ENCODE results near the gene VIM.
"Not testable (repeated sequence)": the region's sequence is repeated elsewhere in the genome, so short reads cannot be mapped to it uniquely, and the experiment has no call there.

The VIM gene

DNA sequence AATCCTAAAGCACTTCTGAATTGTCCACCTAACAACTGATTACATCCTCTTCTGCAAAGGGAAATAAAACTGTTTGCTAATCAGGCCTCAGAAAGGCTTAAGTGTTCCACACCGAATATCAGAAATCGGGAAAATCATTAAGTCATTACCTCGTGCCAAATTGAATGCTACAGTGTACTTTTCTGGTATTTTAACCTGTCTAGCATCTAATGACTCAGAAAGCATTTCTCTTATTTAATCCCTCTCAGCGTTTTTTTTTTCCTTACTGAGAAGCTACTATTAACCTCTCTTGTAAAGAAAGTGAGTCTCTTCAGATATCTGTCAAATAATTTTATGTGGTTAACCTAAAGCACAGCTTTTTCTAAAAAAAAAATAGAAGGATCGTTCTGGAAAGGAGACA lies 28.6 kb downstream of the VIM start:
- DNase-seq (ENCODE audit: low read depth), result no peak

GRCh38 chr10:17257466-17258321 lies 29.7 kb downstream of the VIM start:
- DNase-seq (ENCODE audit: low read depth), result peak; percentile 30

GRCh38 chr10:17262502-17262901 lies 34.5 kb downstream of the VIM start:
- DNase-seq (ENCODE audit: low read depth), result no peak

GRCh38 chr10:17263580-17263979 lies 35.5 kb downstream of the VIM start:
- no peak for DNase-seq (ENCODE audit: low read depth)

- DNase-seq (ENCODE audit: low read depth), result no peak
Observed at GRCh38 chr10:17265468-17265867, 37.4 kb downstream of the VIM start.

- DNase-seq (ENCODE audit: low read depth), result not testable (repeated sequence)
Observed at GRCh38 chr10:17266549-17266948, 38.5 kb downstream of the VIM start.

DNA sequence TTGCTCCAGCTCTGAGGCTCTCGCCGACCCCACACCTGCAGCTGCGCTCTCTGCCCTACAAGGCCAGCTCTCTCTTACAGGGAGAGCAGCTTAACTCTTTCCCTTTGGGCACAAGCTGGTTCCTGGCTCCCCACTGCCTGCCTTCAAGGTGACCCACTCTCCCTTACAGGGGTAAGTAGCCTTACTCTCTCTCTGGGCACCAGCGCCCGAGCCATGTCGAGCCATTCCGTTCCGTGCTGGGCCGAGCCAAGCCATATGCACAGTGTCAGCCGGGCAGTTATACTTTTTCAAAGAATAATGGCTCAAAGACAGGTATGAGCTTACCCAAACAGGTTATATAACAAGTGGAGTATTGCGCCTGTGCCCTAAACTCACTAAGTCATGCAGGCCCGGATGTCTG lies 44.6 kb downstream of the VIM start:
- DNase-seq (ENCODE audit: low read depth), result no peak

DNA sequence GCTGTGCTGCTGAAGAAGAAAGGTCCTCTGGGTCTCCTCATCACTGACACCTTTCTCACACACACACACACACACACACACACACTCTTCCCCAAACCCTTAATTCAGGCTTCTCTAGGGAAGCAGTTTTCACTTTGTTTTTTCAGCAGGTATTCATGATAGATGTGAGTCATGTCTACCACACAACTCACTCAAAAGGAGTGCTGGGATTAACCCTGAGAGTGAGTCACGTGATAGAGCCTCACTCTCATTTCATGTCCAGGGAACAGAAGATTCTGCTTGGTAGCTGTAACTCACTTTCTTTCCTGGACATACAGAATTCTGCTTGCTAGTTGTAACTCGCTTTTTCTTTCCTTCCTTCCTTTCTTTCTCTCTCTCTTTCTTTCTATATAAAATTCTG lies 45.4 kb downstream of the VIM start:
- no peak for DNase-seq (ENCODE audit: low read depth)

DNA sequence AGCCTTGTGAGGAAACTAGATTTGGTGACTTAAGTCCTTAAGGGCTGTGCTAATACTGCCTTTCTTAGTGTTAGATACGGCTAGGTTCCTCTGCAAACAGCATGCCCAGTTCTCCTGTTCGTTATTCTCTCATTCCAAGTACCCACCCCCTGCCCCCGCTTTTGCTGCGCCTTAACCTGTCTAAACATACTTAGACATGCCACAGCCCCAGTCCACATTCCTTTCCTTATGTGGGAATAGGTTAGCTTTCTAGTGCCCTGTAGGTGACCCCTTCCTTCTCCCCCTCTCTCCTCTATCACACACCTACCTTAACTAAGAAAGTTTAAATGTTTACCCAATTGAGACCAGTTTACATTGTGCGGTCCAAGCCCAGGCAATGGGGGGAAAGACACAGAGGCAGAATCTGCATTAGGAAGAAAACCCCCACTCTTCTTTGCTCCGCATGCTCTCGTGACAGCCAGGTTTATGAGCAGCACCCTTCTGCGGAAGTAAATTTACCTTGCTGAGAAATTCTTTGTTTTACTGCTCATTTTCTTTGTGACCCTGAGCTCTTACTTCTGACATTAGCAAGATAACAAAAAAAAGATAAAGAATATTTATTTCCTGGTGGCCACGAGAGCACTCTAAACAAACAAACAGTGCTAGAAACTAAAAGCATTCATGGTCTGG lies 48.8 kb downstream of the VIM start:
- DNase-seq (ENCODE audit: low read depth), result no peak

DNA sequence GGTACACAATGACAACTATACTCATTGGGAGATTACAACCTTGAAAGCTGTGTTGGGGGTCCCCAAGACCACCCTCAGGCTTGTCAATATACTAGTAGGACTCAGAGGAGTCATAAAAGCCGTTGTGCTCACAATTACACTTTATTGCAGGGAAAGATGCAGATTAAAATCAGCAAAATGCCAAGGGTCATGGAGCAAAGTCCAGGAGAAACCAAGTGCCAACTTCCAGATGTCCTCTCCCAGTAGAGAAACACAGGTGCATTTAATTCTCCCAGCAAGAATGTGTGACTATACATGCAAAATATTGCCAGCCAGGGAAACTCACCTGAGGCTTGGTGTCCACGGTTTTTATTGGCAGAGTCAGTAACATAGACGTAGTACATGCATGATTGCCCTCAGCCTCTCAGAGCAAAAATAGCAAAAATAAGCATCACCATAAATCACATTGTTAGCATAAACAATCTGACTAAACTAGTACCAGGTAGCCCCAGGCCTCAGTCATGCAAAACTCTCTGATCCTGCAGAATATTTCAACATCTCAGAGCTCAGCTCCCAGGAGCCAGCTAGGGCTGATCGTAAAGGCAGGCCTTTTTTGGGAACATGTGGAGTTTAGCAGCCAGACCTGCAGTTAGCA lies 50.7 kb downstream of the VIM start:
- no peak for DNase-seq (ENCODE audit: low read depth)

DNA sequence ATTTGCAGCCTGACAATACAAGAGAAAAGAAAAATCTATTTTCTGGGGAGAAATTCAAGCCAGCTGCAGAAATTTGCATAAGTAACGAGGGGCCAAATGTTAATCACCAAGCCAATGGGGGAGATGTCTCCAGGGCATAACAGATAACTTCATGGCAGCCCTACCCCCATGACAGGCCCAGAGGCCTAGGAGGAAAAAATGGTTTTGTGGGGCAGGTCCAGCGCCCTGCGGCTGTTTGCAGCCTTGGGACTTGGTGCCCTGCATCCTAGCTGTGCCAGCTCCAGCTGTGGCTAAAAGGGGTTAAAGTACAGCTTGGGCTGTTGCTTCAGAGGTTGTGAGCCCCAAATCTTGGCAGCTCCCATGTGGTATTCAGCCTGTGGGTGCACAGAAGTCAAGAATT lies 54.3 kb downstream of the VIM start:
- DNase-seq (ENCODE audit: low read depth), result no peak

DNA sequence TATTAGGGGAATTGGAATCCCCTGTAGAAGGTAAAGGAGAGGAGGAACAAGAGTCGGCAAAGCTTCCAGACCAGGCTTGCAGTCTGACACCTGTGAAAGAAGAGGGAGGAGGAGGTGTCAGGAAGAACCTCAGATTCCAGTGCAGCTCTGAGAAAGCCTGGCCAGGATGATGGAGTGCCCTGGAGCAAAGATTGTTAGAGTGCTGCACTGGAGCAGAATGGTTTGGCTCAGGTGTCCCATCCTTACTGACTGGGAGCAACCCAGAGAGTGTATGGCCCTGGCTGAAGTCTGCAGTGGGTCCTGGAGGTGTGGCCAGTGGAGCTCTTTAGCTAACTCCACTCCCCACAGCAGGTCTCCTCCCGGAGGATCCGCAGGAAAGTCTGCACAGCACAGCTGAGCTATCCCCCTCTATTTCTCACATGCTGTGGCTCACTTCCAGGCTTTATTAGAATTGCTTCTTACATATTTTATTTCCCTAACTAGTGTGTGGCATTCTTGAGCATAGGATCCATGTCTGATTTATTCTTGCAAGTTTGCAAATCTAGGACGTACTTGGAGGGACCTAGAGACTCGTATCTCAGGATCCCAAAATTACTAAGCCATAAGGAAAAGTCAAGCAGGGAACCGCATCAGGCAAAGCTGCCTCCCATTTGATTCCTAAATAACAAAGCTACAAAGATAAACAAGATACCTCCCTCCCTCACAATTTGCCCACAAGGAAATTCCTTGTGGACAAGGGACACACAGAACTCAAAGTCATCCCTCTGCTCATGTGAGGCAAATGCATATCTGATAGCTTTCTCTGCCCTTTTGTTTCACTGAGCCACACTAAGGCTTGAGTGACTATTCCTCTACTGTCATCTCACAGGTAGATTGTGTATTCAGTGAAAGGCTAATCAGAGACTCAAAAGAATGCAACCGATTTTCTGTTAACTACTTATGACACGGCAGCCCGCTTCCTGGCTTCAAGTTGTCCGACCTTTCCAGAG lies 58.8 kb downstream of the VIM start:
- no peak for DNase-seq (ENCODE audit: low read depth)
